Activated CD8-positive, alpha-beta T cell treated with anti-CD3 and anti-CD28 coated beads for 36 hours (primary cell): ENCODE measurements around the gene VEZT. TPM values are rescaled to one million over a fixed set of nuclear protein-coding genes. Genes with fewer than 3 reads are reported as not detected.

Experiments used
- ATAC-seq: fragments of 200-7000 bp; cut with Tn5 transposase; one replicate; pipeline ENCODE4 v1.10.0; 2021; ENCODE audit warnings: mild to moderate bottlenecking, moderate library complexity
- CTCF ChIA-PET: fragments of 350-600 bp; sonication (Branson Sonifier 250); formaldehyde crosslinking; loops from one replicate; lab custom pipeline; 2021; ENCODE audit warnings: antibody characterized with exemption; lab: Charles Lee
- POLR2A ChIA-PET: fragments of 350-600 bp; sonication (Branson Sonifier 250); formaldehyde crosslinking; loops from one replicate; lab custom pipeline; 2021; ENCODE audit warnings: antibody characterized with exemption; lab: Charles Lee
- DNase-seq: peaks from one replicate; pipeline ENCODE4 v3.0.0-alpha.2; 2020
- H3K27ac Mint-ChIP-seq: one replicate; pipeline ENCODE4 v1.8.0; 2021; ENCODE audit warnings: mild to moderate bottlenecking, mixed read lengths
- H3K27me3 Mint-ChIP-seq: one replicate; pipeline ENCODE4 v1.8.0; 2021; ENCODE audit warnings: mixed read lengths
- H3K36me3 Mint-ChIP-seq: one replicate; pipeline ENCODE4 v1.8.0; 2021; ENCODE audit warnings: low read depth, mixed read lengths
- H3K4me1 Mint-ChIP-seq: one replicate; pipeline ENCODE4 v1.8.0; 2021; ENCODE audit warnings: low read depth, mixed read lengths
- H3K4me3 Mint-ChIP-seq: one replicate; pipeline ENCODE4 v1.8.0; 2021; ENCODE audit warnings: mild to moderate bottlenecking, moderate library complexity, mixed read lengths
- H3K9me3 Mint-ChIP-seq: one replicate; pipeline ENCODE4 v1.8.0; 2021; ENCODE audit warnings: mixed read lengths
- intact Hi-C: fragments of 100-400 bp; cut with micrococcal nuclease; formaldehyde crosslinking; loops from one replicate; pipeline ENCODE4 v1.10.0; 2022
- total RNA-seq, 2 experiments: library from RNA; stranded (reverse); gene quantifications; one replicate each; pipeline ENCODE4 v1.2.3, GENCODE V29; 2021
- TF ChIP-seq, protein P1 (sequence below): fragments of 200-600 bp; IDR thresholded peaks from one replicate; pipeline ENCODE4 v1.8.0; 2022; ENCODE audit warnings: antibody characterized with exemption, mild to moderate bottlenecking

Gene VEZT
- total RNA-seq, 2 experiments from 2014 or later = 46.9 to 51.7 TPM

DNA sequence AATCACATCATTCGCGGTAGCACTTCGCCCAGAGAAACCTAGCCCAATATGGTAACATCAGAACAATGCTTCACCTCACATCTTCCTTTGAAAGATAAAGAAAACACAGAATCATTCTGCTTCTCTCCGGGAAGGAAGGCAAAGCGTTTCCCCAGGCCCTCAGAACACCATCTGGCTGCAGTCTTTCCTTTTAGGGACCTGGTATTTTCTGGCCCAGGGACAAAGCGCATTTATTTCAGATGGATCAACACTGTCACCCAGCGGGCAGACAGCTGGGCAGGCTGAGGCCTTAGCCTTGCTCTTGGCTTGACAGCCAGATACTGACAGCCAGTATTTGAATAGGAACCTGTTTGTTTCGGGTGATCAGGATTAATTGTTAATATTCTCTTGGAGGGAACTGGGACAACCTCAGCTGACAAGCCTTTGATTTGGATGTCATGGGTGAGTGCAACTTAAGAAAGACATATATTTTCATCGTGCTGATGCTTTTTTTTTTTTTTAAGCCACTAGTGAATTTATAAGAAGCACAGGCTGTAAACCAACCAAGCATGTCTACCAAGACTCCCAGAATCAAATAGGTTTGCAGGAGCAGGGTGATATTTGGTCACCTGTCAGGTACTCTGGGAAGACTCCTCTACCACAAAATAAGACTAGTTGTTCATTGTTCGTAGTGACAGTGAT, 118.9 kb downstream of the VEZT start:
- Mint-ChIP-seq H3K36me3 (no peaks in the 10 kb centered on the region), H3K9me3 (no peaks in the 10 kb centered on the region), H3K4me3 (no peak overlapping the region), H3K4me1 (peaks cover 4% of the 10 kb centered on the region), H3K27me3 (no peaks in the 10 kb centered on the region), H3K27ac (no peak overlapping the region)
- TF ChIP-seq, protein P1, sequence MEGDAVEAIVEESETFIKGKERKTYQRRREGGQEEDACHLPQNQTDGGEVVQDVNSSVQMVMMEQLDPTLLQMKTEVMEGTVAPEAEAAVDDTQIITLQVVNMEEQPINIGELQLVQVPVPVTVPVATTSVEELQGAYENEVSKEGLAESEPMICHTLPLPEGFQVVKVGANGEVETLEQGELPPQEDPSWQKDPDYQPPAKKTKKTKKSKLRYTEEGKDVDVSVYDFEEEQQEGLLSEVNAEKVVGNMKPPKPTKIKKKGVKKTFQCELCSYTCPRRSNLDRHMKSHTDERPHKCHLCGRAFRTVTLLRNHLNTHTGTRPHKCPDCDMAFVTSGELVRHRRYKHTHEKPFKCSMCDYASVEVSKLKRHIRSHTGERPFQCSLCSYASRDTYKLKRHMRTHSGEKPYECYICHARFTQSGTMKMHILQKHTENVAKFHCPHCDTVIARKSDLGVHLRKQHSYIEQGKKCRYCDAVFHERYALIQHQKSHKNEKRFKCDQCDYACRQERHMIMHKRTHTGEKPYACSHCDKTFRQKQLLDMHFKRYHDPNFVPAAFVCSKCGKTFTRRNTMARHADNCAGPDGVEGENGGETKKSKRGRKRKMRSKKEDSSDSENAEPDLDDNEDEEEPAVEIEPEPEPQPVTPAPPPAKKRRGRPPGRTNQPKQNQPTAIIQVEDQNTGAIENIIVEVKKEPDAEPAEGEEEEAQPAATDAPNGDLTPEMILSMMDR = no peak
- intact Hi-C loops = no loop called here
- POLR2A ChIA-PET = interaction anchor here (1.7 kb wide), 1 partner anchor 138 kb away, joined by 4 read pairs; the partner anchor contains the start of gene METAP2
- DNase-seq = no peak
- CTCF ChIA-PET = interaction anchor here (1.1 kb wide), 1 partner anchor 220 kb away, joined by 3 read pairs; no protein-coding TSS in a partner anchor
- no peak for ATAC-seq

DNA sequence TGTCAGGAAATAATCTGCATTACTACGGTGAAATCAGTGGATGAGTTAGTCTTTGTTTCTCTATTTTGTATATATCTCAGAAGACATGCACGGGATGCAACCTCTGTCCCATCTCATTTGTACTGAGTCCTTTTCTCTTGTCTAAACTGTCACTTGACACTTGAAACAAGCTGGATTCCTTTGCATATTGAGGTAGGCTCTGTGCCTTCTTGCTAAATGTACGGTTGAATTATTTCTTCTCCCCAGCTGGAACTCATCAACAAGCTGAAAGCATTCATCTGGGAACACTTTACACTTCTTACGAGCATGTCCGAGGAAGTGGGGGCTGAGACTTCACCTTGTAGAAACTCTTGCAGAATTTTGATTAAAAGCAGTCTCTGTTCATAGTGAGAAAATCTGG, 119.5 kb downstream of the VEZT start:
- Mint-ChIP-seq H3K4me1 (peaks cover 4% of the 10 kb centered on the region), H3K4me3 (no peak overlapping the region), H3K9me3 (no peaks in the 10 kb centered on the region), H3K36me3 (no peaks in the 10 kb centered on the region), H3K27me3 (no peaks in the 10 kb centered on the region), H3K27ac (no peak overlapping the region)
- intact Hi-C loops = no loop called here
- DNase-seq (no peak), ATAC-seq (no peak)
- TF ChIP-seq, protein P1 = no peak
- ChIA-PET POLR2A (interaction anchor here (1.7 kb wide), 1 partner anchor 137 kb away, joined by 4 read pairs; the partner anchor contains the start of gene METAP2), CTCF (interaction anchor here (1.1 kb wide), 1 partner anchor 221 kb away, joined by 3 read pairs; no protein-coding TSS in a partner anchor)

DNA sequence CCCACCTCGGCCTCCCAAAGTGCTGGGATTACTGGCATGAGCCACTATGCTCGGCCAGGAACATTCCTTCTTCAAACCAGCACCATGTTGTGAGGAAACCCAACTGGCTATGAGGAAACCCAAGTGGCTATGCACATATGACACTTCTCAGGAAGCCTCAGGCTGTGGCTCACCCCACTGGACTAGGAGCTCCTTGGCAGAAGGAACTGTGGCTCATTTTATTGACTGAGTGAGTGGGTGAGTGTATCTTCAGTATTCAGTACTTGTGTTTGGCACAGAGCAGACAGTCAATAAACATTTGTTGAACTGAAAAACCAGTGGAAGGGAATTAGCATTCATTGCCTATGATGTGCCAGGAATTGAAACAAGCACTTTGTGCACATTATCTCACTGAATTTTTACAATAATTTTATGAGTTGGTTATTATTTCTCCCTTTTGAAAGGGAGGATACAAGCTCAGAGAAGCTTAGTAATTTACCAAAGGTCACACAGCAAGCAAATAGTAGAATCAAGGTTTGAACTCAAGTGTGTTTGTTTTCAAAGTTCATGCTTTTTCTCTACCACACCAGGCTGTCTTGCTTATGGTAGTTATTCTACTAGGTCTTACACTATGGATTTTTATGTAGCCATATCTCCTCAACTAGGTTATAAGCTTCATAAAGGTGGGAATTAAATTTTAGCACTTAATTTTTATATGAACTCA, 121.6 kb downstream of the VEZT start:
- DNase-seq (no peak), ATAC-seq (no peak)
- Mint-ChIP-seq H3K36me3 (no peaks in the 10 kb centered on the region), H3K27me3 (no peaks in the 10 kb centered on the region), H3K9me3 (no peaks in the 10 kb centered on the region), H3K27ac (no peak overlapping the region), H3K4me3 (no peak overlapping the region), H3K4me1 (peaks cover 4% of the 10 kb centered on the region)
- TF ChIP-seq, protein P1 = no peak
- ChIA-PET POLR2A (no interaction called here), CTCF (interaction anchor here (0.6 to 1.0 kb wide), 2 partner anchors 141 to 222 kb away, joined by 3 read pairs; no protein-coding TSS in a partner anchor)
- intact Hi-C loops = no loop called here

DNA sequence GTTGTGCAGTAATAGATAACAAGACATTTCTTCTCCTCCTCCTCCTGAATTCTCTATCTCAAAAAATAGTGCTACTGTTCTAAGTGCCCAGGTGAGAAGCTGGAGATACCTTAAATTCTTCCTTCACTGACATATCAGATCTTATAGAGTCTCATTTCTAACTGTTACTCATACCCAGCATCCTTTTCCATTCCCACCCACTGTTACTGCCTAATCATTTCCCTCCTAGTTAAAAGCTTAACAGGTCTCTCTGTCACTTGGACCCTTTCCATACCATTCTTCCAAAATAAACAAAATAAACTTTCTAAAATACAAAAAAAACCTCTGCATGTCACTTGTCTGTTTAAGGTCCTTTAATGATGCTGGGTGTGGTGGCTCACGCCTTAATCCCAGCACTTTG, 124.4 kb downstream of the VEZT start:
- ATAC-seq = no peak

More for the DNA sequence above, 124.4 kb downstream of the VEZT start:
- TF ChIP-seq, protein P1 = no peak
- no peak for DNase-seq
- intact Hi-C loops = no loop called here
- CTCF ChIA-PET = no interaction called here
- H3K36me3 Mint-ChIP-seq = no peaks in the 10 kb centered on the region
- no peaks in the 10 kb centered on the region for H3K9me3 Mint-ChIP-seq
- H3K4me1 Mint-ChIP-seq = peaks cover 2% of the 10 kb centered on the region
- no peaks in the 10 kb centered on the region for H3K27me3 Mint-ChIP-seq
- POLR2A ChIA-PET = no interaction called here
- H3K4me3 Mint-ChIP-seq = no peak overlapping the region
- H3K27ac Mint-ChIP-seq = no peak overlapping the region
